NK-92 (cell line): Measurements from ENCODE around the gene XIRP2.
"Not testable (repeated sequence)": the region's sequence is repeated elsewhere in the genome, so short reads cannot be mapped to it uniquely, and the experiment has no call there.

ENCODE experiments used
- DNase-seq: peaks from one replicate; lab custom pipeline; 2025; ENCODE audit not compliant: unreplicated experiment; lab: John Stamatoyannopoulos, UW

XIRP2 gene

GRCh38 chr2:167187978-167188967 lies 300.0 kb downstream of the XIRP2 start:
- no peak for DNase-seq

GRCh38 chr2:167190053-167190452 lies 301.8 kb downstream of the XIRP2 start:
- DNase-seq = no peak

GRCh38 chr2:167191588-167191987 lies 303.3 kb downstream of the XIRP2 start:
- no peak for DNase-seq

GRCh38 chr2:167192833-167193232 lies 304.6 kb downstream of the XIRP2 start:
- no peak for DNase-seq

- DNase-seq = no peak
These were observed 308.4 kb downstream of the XIRP2 start for GRCh38 chr2:167196461-167197252.

- DNase-seq = no peak
These were observed 309.7 kb downstream of the XIRP2 start for GRCh38 chr2:167198009-167198408.

- DNase-seq = no peak
These were observed 310.3 kb downstream of the XIRP2 start for GRCh38 chr2:167198576-167198975.

GRCh38 chr2:167200019-167200418 lies 311.7 kb downstream of the XIRP2 start:
- DNase-seq = no peak

GRCh38 chr2:167209784-167210183 lies 321.5 kb downstream of the XIRP2 start:
- no peak for DNase-seq

GRCh38 chr2:167212014-167212648 lies 323.9 kb downstream of the XIRP2 start:
- no peak for DNase-seq

GRCh38 chr2:167215595-167215994 lies 327.3 kb downstream of the XIRP2 start:
- no peak for DNase-seq

- DNase-seq = no peak
These were observed 349.2 kb downstream of the XIRP2 start for GRCh38 chr2:167237478-167237877.

- no peak for DNase-seq
These were observed 352.4 kb downstream of the XIRP2 start for GRCh38 chr2:167240671-167241070.

GRCh38 chr2:167249197-167249596 lies 360.9 kb downstream of the XIRP2 start:
- DNase-seq = no peak

- DNase-seq = no peak
These were observed 364.7 kb downstream of the XIRP2 start for GRCh38 chr2:167253025-167253424.

- no peak for DNase-seq
These were observed 366.4 kb downstream of the XIRP2 start for GRCh38 chr2:167254721-167255120.

GRCh38 chr2:167258712-167259111 lies 370.4 kb downstream of the XIRP2 start:
- no peak for DNase-seq

- DNase-seq = no peak
These were observed 376.1 kb downstream of the XIRP2 start for GRCh38 chr2:167264380-167264779.

GRCh38 chr2:167265004-167265403 lies 376.7 kb downstream of the XIRP2 start:
- no peak for DNase-seq

GRCh38 chr2:167265722-167266121 lies 377.4 kb downstream of the XIRP2 start:
- no peak for DNase-seq

GRCh38 chr2:167268245-167268644 lies 380.0 kb downstream of the XIRP2 start:
- not testable (repeated sequence) for DNase-seq
